GM12801 (cell line): ENCODE measurements around the gene C1orf35.

ENCODE experiments used
- CTCF ChIP-seq: IDR thresholded peaks from one replicate; pipeline ENCODE4 v1.5.1; 2011; ENCODE audit warnings: control low read depth; ENCODE audit not compliant: insufficient read length; ENCODE audit errors: extremely low read depth

Gene C1orf35

GRCh38 chr1:228145463-228146416 is 42.6 kb upstream of the C1orf35 start:
- TF ChIP-seq CTCF = no peak

GRCh38 chr1:228144993-228145343 is 41.8 kb upstream of the C1orf35 start:
- TF ChIP-seq CTCF = no peak

GRCh38 chr1:228144193-228144992 is 41.3 kb upstream of the C1orf35 start:
- TF ChIP-seq CTCF = no peak

GRCh38 chr1:228143480-228144192 is 40.5 kb upstream of the C1orf35 start:
- no peak for TF ChIP-seq CTCF

GRCh38 chr1:228142701-228143136 is 39.6 kb upstream of the C1orf35 start:
- no peak for TF ChIP-seq CTCF

- TF ChIP-seq CTCF = no peak
Measured at GRCh38 chr1:228142155-228142691, 39.1 kb upstream of the C1orf35 start.
